ENCODE measurements around the gene MATR3. TPM values are rescaled to one million over a fixed set of nuclear protein-coding genes. Genes with fewer than 3 reads are reported as not detected.

The MATR3 gene
- total RNA-seq, 2 experiments from 2014 or later, result 376 to 401 TPM

GRCh38 chr5:139296862-139297326, 3.4 kb downstream of the MATR3 start:
- Histone ChIP-seq H3K4me1 (ENCODE audit: insufficient read depth, low read length) (peaks cover 54% of the 10 kb centered on the region), H3K27me3 (ENCODE audit: control insufficient read depth in 1 of 2, insufficient read depth in 2 of 2, low read length in 2 of 2) (no peaks in the 10 kb centered on the region), H3K27ac (ENCODE audit: low read depth in 1 of 2, low read length in 2 of 2) (no peak overlapping the region), H3K36me3 (ENCODE audit: insufficient read depth, low read length) (no peaks in the 10 kb centered on the region), H3K4me3 (ENCODE audit: low read length) (no peak overlapping the region), H3K9me3 (ENCODE audit: control insufficient read depth in 1 of 2, insufficient read depth in 1 of 2, low read length in 2 of 2) (no peaks in the 10 kb centered on the region)
- intact Hi-C loops (cut with DNase I, micrococcal nuclease), result loop anchor here (2.0 to 10.0 kb wide), 2 partner anchors 14 to 548 kb away; no protein-coding TSS in a partner anchor
- Mint-ChIP-seq H3K4me3 (peak overlapping the region; percentile 76), H3K9me3 (no peaks in the 10 kb centered on the region), H3K27me3 (no peaks in the 10 kb centered on the region), H3K4me1 (ENCODE audit: low read depth) (peaks cover 84% of the 10 kb centered on the region), H3K36me3 (ENCODE audit: low read depth) (peaks cover 46% of the 10 kb centered on the region), H3K27ac (peak overlapping the region; percentile 99)
- DNase-seq, result no peak
- no peak for ATAC-seq (ENCODE audit: poor library complexity)
- CTCF ChIA-PET, result interaction anchor here (2.4 kb wide), 1 partner anchor 45 kb away, joined by 8 read pairs; the partner anchor contains the start of gene PAIP2
- POLR2A ChIA-PET, result interaction anchor here (0.6 to 7.4 kb wide), 9 partner anchors 8 to 754 kb away, joined by 3 to 149 read pairs (median 3); partner anchors contain the start of genes ETF1, HSPA9, PAIP2 and UBE2D2
- no peak for TF ChIP-seq CTCF (IDR thresholded peaks at IDR 0.05)

DNA sequence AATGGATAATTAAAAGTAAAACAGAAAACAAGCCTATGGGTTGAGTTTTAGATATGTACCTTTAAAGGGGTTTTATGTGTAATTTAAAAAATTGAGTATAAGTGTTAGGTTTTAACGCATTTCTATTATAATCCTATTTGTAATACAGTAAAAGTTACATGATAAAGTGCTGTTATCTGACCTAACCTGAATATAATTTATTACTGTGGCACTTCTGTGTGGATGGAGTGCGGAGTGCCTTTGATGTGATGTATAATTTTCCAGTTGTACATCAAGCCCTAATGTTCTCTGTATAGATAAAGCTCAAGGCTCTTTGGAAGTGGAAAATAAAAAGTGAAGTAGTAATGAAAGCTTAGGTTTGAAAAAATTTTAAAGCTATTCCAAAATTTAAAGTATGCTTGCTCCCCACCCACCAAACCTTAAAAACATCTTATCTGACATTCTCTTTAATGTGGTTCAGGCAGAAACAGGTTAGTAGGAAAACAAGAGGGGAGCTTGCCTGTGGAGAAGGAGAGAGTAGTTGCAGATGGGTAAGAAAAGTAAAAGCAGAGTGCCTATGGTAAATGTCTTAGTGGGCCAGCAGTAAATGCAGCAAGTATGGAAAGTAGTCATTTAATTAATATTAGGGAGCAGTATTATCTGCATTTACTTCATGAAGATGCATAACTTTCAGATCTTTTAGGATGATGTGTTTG, 4.0 kb downstream of the MATR3 start:
- no peak overlapping the region for H3K27ac ChIP-seq (ENCODE audit: low read depth in 1 of 2, low read length in 2 of 2)
- ATAC-seq (ENCODE audit: poor library complexity) (no peak), DNase-seq (no peak)
- Mint-ChIP-seq H3K36me3 (ENCODE audit: low read depth) (peaks cover 50% of the 10 kb centered on the region), H3K27me3 (no peaks in the 10 kb centered on the region), H3K27ac (peak overlapping the region; percentile 99), H3K4me1 (ENCODE audit: low read depth) (peaks cover 89% of the 10 kb centered on the region), H3K9me3 (no peaks in the 10 kb centered on the region), H3K4me3 (peak overlapping the region; percentile 76)
- intact Hi-C loops (cut with DNase I, micrococcal nuclease), result loop anchor here (2.0 to 10.0 kb wide), 2 partner anchors 13 to 547 kb away; no protein-coding TSS in a partner anchor
- H3K9me3 ChIP-seq (ENCODE audit: control insufficient read depth in 1 of 2, insufficient read depth in 1 of 2, low read length in 2 of 2), result no peaks in the 10 kb centered on the region
- no peak for TF ChIP-seq CTCF (IDR thresholded peaks at IDR 0.05)
- ChIA-PET POLR2A (interaction anchor here (0.6 to 7.4 kb wide), 6 partner anchors 7 to 722 kb away, joined by 3 to 149 read pairs (median 4); partner anchors contain the start of genes HSPA9, PAIP2 and UBE2D2), CTCF (interaction anchor here (2.4 kb wide), 1 partner anchor 44 kb away, joined by 8 read pairs; the partner anchor contains the start of gene PAIP2)
- H3K4me1 ChIP-seq (ENCODE audit: insufficient read depth, low read length), result peaks cover 55% of the 10 kb centered on the region
- H3K36me3 ChIP-seq (ENCODE audit: insufficient read depth, low read length), result no peaks in the 10 kb centered on the region
- H3K4me3 ChIP-seq (ENCODE audit: low read length), result no peak overlapping the region
- H3K27me3 ChIP-seq (ENCODE audit: control insufficient read depth in 1 of 2, insufficient read depth in 2 of 2, low read length in 2 of 2), result no peaks in the 10 kb centered on the region

- ATAC-seq (ENCODE audit: poor library complexity) (no peak), DNase-seq (no peak)
- Mint-ChIP-seq H3K9me3 (no peaks in the 10 kb centered on the region), H3K27me3 (no peaks in the 10 kb centered on the region), H3K36me3 (ENCODE audit: low read depth) (peaks cover 52% of the 10 kb centered on the region), H3K4me3 (peak overlapping the region; percentile 76), H3K27ac (peak overlapping the region; percentile 99), H3K4me1 (ENCODE audit: low read depth) (peaks cover 94% of the 10 kb centered on the region)
- Histone ChIP-seq H3K9me3 (ENCODE audit: control insufficient read depth in 1 of 2, insufficient read depth in 1 of 2, low read length in 2 of 2) (no peaks in the 10 kb centered on the region), H3K27ac (ENCODE audit: low read depth in 1 of 2, low read length in 2 of 2) (no peak overlapping the region), H3K36me3 (ENCODE audit: insufficient read depth, low read length) (no peaks in the 10 kb centered on the region), H3K4me3 (ENCODE audit: low read length) (no peak overlapping the region), H3K4me1 (ENCODE audit: insufficient read depth, low read length) (peaks cover 52% of the 10 kb centered on the region), H3K27me3 (ENCODE audit: control insufficient read depth in 1 of 2, insufficient read depth in 2 of 2, low read length in 2 of 2) (no peaks in the 10 kb centered on the region)
- ChIA-PET CTCF (no interaction called here), POLR2A (interaction anchor here (0.6 to 7.4 kb wide), 2 partner anchors 43 to 325 kb away, joined by 3 to 149 read pairs; partner anchors contain the start of gene PAIP2)
- intact Hi-C loops (cut with DNase I, micrococcal nuclease), result loop anchor here in 1 of 2 experiments (10.0 kb wide), 1 partner anchor 547 kb away; no protein-coding TSS in a partner anchor
- no peak for TF ChIP-seq CTCF (IDR thresholded peaks at IDR 0.05)
These were observed 4.7 kb downstream of the MATR3 start for GRCh38 chr5:139298242-139298641.
